ENCODE data around the gene DLG4.
A peak's percentile ranks its signal among the peaks of the same experiment; 100 is the strongest.

DNA sequence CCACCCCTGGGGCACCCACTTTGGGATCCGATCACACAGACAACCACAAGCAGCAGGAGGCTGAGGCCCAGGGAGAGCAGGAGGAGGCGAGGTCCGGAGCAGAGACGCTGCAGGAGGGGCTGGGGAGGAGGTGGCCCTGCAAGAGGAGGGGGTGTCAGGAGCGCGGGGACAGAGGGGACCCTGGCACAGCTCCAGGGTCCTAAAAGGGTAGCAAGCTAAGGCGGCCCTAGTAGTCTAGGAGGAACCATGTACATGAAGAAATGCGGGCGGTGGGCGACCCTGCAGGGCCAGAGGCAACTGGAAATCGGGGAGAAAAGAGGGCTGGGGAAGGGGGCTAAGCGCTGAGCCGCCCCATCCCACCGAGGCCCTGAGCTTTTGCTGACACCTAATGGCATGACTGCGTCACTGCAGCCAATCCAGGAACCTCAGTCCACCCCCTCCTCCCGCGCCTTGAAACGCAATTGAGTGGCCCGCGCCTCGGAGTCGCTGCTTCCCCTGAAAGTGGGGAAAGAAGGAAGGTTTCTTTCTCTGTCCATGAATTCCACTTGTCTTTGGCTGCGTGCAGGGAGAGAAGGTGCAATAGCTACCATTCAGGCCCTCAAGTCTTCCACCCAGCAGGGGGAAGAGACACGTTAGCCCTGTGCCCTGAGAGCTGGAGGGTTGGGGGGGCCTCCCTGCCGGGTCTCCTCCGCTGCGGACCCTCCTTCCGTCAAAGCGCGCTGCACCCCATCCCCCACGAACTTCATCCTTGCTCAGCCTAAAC, 42.3 kb downstream of the DLG4 start:
- TF ChIP-seq, protein P1, sequence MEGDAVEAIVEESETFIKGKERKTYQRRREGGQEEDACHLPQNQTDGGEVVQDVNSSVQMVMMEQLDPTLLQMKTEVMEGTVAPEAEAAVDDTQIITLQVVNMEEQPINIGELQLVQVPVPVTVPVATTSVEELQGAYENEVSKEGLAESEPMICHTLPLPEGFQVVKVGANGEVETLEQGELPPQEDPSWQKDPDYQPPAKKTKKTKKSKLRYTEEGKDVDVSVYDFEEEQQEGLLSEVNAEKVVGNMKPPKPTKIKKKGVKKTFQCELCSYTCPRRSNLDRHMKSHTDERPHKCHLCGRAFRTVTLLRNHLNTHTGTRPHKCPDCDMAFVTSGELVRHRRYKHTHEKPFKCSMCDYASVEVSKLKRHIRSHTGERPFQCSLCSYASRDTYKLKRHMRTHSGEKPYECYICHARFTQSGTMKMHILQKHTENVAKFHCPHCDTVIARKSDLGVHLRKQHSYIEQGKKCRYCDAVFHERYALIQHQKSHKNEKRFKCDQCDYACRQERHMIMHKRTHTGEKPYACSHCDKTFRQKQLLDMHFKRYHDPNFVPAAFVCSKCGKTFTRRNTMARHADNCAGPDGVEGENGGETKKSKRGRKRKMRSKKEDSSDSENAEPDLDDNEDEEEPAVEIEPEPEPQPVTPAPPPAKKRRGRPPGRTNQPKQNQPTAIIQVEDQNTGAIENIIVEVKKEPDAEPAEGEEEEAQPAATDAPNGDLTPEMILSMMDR (IDR thresholded peaks at IDR 0.05; ENCODE audit: low read length), result peak; percentile 85
- no peak for TF ChIP-seq EZH2 (IDR thresholded peaks at IDR 0.05; ENCODE audit: borderline replicate concordance, low read length)

Data from OCI-LY1 (cell line).